Stimulated activated CD4-positive, alpha-beta T cell treated with anti-CD3 and anti-CD28 coated beads, Interleukin-12 subunit alpha, Interleukin-12 subunit beta, amount 100 ng/mL, for 24 hours (primary cell): Measurements from ENCODE around the gene ARPC2.
A peak's percentile ranks its signal among the peaks of the same experiment; 100 is the strongest.
"Not testable (repeated sequence)": the region's sequence is repeated elsewhere in the genome, so short reads cannot be mapped to it uniquely, and the experiment has no call there.

Experiments used
- DNase-seq, 2 experiments: peaks; one replicate each; pipeline ENCODE4 v3.0.0-alpha.2; 2020; ENCODE audit warnings: low read depth in 2 of 2

Gene ARPC2

DNA sequence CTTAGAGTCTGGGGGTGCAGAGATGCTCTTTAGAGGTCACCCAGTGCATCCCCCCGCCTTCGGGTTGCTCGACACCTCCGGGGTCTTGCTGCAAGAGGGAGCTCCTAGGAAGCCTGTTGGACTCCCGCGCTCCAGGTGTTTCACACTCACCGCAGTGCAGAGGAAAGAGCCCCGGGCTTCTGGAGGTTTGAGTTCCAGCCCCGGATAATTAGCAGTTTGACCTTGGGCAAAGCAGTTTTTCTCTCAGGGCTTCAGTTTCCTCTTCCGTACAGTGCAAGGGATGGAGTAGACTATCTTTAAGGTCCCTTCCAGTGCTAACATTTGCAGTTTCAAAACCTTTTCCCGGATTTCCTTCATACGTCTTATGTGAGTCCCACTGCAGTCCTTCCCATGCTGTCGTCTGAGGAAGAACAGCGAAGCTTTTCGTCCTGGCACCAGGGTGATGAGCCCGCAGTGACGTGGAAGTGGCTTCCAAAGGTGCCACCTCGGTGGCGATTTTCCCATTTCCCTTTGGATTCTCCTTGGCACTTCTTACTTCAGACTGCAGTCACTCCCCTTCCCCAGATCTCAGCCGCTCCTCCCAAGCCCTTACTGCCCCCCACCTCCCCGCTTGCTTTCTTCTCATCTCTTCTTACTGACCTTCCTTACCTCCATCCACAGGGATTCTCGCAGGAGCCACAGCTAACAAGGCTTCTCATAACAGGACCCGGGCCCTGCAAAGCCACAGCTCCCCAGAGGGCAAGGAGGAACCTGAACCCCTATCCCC lies 53.9 kb downstream of the ARPC2 start:
- DNase-seq = no peak

DNA sequence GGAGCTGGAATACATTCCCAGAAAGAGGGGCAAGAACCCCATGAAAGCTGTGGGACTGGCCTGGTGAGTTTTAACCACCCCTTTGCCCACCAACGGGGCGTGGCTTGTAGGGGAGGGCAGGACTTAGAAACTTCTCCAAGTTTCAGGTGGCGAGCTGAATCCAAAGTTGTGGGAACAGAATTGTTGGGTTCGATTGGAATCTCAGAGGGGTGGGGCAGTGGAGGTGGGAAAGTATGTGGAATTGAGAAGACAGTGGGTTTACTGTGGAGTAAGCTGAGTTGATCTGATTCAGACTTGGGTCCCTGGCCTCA lies 54.5 kb downstream of the ARPC2 start:
- DNase-seq = no peak

DNA sequence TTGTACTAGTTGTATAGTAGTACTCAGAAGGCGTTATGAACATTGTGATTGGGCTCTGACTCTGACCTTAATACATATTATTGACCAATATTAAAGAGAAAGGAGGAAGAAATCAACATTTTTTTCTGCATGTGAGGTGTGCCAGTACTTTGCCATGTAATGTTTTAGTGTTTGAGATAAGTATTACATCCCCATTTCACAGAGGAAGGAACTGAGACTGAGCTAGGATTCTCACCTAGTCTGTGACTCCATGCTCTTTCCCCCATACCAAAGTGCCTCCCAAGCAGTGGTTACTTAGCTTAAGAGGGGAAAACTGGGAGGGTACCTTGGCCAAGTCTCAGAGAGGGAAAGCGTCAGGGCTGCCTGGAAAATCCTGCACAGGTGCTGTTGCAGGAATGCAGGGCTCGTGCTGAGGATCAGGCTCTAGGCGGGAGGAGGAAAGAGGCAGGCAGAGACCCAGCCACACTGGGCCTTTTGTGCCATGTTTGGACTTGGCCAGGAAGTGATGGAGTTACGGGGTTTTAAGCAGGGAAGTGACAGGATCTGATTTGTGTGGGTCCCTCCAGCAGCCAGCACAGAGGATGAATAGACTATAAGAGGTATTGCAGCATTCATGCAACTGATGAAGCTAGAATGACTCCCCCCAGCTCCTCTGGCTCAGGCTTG lies 55.0 kb downstream of the ARPC2 start:
- DNase-seq = no peak

DNA sequence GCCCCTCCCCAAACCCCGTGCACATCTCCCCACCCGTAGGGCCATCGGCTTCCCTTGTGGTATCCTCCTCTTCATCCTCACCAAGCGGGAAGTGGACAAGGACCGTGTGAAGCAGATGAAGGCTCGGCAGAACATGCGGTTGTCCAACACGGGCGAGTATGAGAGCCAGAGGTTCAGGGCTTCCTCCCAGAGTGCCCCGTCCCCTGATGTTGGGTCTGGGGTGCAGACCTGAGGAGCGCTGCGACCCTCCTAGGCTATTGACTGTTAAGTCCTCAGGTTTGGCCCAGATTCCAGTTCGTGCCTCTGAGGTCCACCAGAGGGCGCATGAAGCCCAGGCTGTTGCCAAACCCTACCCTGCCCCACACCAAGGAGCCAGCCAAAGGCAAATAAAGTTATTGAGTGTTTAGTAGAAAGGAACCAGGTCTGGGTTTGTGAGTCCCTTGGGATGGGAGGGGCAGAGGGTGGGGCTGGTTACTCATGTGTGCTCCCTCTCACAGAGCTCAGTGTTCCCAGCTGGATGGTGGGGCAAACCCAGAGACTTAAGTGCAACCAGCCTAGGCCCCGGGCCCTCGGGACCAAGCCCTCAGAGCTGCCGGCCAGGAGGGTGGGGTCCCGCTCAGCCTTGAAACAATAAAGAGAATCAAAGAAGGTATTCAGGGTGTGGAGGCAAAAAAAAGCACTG lies 55.7 kb downstream of the ARPC2 start:
- DNase-seq = peak; percentile 49 to 70

DNA sequence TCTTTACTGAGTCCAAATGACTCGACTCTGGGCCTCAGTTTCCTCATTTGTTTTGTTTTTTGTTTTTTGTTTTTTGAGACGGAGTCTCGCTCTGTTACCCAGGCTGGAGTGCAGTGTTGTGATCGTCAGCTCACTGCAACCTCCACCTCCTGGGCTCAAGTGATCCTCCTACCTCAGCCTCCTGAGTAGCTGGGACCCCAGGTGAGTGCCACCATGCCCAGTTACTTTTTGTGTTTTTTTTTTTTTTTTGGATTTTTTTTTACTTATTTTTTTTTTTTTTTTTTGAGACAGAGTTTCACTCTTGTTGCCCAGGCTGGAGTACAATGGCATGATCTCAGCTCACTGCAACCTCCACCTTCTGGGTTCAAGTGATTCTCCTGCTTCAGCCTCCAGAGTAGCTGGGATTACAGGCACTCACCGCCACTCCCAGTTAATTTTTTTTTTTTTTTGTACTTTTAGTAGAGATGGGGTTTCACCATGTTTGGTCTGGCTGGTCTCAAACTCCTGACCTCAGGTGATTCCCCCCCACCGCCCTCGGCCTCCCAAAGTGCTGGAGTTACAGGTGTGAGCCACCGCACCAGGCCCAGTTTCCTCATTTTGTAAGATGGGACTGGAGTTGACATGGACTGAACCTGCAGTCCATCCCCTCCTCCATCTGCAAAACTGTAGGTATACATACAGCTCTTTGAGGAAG lies 56.4 kb downstream of the ARPC2 start:
- DNase-seq = not testable (repeated sequence)

DNA sequence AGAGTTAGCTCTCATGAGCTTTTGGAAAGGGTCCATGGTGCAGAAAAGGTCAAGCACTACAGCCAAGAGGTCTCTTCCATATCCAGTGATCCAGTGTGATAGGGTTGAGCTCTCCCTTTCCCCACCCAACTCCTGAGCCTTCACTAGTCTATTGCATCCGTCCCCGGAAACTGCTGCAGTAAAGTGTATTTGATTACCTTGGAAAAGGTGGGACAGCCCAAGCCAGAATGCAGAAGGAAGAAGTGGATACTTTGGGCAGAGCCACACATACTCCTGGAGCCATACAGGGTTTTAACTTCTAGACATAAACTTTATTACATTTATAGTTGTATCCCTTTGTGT lies 56.9 kb downstream of the ARPC2 start:
- no peak for DNase-seq

DNA sequence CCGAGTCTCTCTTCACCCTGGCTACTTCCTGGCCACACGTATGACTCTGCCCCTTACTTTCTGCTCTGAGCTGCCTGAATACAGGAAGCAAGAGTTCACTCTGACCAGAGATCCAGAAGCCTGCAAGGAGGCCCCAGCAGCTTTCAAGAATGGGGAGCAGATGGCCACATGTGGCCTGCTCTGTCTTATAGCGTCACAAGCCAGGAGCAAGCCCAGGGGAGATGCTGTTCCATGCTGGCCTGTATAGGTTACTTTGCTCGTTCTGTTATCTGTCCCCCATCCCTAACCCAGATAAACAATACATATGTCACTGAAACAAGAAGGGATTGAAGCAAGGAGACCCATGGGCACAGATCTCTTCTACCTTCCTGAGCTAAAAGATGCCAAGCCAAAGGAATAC lies 57.6 kb downstream of the ARPC2 start:
- no peak for DNase-seq

DNA sequence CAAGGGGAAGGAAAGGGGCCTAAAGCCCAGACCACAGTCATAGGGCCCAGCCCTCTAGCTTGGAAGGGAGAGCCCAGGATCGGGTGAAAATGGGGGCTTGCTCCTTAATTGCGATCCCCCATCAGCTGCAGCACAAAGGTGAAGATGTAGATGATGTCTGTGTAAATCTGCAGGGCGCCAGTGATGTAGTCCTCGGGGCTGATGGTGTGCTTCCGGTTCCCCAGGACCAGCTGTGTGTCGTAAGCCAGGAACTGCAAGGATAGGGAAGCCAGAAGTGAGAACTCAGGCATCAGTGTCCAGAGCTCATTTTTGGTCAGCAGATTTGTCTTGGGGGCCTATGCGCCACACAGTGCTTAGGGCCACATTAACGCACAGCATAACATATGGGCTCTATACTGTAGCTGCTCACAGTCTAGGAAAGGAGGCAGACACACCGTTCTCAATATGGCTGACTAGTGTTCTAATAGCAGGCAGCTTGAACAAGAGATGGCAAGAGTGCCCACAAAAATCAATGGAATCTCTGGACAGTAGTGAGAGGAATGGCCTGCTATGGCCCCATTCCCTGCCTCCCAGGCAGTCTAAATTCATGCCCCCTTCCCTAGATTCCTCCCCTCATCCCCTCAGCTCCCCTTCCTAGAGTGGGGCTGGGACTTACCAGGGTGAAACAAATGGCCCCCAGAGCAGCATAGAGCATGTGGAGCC lies 58.5 kb downstream of the ARPC2 start:
- DNase-seq = no peak

DNA sequence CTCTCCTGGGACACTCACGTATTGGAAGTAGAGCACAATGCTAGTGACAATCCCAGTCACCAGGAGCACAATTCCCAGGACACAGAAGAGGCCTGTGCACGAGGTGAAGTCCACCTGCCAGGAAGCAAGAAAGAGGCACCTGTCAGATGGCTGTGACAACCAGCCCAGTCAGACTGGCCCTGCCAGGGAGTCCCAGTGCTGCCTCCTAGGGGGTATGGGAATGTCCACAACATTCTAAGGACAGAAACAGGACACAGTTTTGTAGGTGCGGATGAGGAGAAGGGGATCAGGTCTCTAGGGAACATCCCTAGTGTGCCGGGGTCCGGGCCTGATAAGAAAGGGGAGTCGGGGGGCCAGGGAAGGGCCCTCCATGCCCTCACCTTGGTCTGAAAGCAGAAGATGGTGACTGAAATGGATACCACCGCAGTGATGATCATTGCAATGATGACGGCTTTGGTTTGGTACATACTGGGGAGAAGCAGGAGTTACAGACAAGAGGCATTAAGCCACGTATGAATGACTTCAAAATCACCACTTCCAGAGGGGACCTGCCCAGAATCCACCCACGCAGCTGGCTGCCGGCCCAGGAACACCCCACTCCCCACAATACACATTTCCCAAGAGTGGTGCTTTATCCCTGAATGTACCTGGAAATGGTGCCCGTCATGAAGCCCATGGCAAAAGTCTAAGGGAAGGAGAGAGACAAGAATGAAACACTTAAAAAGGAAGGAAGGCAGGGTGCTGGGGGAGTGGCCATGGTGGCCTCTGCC lies 60.2 kb downstream of the ARPC2 start:
- no peak for DNase-seq

DNA sequence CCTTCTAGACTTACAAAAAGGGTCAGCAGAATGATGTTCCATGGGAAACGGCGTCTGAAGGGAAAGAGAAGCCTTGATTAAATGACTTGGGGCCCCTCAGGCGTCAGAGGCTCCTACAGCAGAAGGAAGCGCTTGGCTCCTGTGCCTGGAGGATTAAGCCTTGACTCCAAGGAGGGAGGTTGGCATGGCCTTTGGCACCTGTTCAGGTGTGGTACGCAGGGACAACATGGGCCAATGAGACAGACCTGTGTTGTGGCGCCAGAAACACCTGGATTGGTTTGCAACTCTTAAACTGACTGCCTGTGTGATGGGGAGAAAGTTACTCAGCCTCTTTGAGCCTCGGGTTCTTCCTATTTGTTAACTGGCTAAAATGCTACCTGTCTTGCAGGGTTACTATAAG lies 60.9 kb downstream of the ARPC2 start:
- DNase-seq = no peak

DNA sequence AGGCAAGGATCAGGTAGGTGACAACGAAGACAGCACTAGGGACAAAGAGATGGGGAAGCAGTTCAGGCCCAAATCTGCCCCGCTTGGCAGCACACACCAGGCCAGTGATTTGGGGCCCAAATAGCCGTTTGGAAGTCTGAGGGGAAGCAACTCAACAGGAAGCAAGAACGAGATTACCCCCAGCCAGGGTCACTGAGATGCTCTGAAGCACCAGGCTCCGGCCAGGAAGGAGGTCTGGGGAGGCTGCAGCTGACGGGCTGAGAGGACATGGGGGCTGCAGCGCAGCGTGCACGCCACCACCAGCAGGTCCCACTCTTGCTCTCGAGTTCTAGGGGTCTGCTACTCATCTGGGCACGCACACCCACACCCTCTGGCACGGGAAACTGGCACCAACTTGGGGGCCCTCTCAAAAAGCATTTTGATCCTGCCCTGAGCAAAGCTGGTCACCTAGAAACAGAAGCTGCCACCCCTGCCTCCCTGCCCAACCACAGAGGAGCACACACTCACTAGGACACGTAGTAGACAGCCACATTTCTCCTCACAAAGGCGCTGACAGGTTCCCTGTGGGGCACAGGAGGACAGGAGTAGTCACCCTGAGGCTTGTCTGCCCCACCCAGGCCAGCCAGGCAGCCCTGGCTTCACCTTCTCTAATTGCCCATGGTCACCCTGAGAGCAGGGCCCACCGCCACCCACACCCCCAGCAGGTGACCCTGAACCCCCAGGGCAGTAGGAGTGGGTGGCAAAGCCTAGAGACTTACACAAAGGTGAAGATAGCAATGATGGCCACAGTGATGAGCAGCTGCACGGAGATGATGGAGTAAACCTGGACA lies 61.8 kb downstream of the ARPC2 start:
- DNase-seq = no peak

DNA sequence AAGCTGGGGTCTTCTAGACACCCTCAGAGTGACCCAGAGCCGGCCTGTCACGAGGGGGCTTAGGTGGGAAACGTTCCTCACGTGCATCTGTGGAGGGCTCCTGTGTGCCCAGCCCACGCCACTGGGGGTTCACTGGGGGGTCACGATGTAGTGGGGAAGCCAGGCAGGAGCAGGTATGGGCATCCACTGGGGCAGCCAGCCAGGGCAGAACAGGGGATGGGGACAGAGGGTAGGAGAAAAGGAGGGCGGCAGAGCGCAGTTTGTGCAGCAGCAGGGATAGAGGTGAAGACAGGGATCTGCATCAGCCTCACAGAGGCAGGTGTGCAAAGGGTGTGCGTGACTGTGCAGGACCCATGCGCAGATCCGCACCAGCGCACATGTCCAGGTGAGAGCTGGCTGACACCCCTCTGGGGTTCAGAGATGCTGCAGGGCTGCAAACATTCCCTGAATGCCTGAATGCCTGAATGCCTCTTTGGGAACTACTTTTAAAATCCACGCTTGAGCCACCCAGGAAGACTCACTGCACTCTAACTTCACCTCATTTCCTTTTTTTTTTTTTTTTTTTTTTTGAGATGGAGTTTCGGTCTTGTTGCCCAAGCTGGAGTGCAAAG lies 63.4 kb downstream of the ARPC2 start:
- DNase-seq = no peak

DNA sequence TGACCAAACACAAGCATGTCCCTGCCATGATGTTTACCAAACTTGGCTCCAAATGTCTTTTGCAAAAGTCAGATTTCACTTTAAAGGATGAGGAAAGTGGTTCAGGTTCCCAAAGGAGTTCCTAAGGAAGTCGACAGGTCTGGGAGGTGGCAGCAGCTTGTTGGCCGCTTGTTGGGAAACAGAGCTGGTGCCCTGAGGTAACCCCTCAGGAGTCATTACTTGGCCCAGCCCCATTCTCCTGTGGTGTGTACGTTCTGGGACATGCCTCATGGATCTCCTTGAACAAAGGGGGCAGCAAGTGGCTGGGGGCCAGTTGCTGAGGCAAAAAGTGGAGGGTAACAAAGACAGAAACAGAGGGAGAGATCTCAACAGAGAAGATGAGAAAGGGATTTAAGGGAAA lies 64.5 kb downstream of the ARPC2 start:
- DNase-seq = no peak

DNA sequence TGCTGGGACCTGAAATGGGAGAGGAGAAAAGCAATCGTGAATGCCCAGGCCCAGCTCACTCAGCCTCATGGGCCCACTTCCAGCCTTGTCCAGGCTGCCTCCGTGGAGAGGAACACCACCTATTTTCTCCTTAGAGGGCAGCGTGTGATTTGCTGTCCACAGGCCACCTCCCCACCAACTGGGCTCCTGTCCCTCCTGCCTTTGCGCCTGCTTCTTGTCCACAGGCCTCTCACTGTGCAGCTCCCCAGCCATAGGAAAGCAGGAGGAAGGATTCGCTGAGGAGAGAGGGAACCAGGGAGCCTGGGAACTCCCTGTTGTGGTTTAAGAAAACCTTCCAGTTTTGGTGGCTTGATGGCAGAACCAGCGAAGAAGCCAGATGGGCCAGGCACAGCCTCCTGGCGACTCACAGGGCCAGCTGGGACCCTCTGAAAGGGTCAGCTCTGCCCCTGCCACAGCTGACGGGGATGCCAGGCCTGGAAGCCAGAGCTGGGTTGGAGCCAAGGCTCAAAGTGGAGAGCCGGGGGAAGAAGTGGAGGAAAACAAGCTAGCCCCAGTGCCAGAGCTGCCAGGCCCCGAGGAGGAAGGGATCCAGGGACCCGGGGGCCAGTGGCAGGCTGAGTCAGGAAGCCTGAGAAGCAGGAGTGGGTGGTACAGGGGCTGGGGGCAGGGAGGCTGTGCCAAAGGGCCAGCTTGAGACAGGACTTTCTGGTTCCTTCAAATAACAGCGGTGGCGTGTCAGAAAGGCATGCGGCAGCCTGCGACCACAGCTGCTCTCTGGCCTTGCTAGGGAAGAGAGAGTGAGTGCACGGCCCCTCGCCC lies 65.4 kb downstream of the ARPC2 start:
- no peak for DNase-seq

DNA sequence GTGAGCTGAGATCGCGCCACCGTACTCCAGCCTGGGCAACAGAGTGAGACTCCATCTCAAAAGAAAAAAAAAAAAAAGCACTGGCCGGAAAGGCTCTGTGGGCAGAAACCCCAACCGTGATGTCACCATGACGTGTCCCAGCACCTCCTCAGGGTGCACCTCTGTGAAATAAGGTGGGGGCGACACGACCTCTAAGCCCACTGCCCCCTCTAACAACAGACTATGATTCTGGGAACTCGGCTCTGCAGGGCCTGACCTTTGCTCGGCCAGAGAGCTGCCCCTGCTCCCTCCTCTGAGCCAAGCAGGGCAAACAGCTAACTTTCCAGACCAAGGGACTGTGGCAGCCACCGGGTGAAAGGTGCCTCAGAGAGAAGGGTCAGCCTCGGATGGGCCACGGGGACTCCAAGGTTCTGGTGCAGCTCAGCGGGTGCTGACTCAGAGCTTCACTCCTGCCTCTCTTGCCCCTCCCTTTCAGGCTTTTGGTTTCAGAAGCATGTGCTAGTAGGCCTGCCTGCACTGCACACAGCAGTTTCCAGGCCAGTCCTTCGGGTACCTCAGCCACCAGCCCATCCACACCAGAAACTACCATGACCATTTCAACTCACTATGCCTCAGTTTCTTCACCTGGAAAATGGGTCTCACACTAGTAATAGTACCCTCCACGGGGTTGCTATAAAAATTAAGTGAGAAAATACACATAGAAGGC lies 67.3 kb downstream of the ARPC2 start:
- DNase-seq = peak; percentile 44 to 48

DNA sequence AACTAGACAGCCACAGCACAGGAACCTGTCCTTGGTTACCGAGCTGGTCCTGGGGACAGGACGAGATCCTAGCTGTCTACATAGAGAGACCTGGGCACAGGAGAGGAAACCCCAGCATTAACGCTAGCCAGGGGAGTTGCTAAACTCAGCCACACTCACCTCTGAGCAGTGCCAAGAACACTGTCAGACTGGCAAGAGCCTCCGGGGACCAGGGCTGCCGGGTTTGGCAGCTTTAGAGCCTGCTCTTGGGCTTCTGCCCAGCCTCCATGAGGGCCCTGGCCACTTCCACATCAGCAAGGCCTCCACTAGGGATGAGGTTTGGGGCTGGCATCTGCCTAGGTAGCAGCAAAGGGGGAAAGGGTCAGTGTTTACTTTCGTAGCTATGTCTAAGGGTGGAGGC lies 68.6 kb downstream of the ARPC2 start:
- DNase-seq = no peak

DNA sequence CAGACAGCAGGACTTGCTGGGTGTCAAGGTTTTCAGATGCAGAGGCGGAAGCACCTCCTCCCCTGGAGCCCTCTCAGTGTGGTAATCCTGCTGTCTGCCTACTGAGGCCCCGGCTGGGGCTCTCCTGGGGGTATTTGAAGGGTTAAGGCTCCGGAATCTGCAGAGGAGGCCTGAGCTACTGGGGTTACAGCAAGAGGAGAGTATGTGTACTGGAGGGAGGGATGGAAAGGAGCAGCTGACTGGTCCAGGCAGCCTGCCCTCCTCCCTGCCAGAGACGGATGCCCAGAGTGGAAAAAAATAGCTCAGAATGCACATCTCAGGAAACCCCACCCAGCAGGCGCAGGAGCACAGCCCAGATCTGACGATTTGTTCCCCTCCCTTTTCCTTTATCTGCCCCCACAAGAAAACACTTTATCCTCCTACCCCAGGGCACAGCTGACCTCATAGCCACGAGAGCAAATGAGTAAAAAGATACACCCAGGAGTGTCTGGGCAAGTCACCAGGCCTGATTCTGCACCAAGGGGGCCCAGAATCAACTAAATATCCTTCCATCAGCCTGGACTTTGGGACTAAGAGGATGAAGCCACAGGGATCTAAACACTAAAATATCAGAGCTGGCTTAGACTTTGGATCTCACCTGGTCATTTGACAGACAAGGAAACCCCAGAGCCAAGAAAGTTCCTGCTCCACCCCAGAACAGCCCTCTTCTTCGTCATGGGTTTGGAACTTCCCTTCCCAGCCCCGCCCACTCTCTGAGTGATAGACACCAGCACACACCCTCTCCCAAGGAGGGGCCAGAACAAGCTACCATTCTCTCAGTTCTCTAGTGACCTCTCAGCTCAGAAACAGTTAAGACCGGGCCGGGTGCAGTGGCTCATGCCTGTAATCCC lies 69.8 kb downstream of the ARPC2 start:
- peak; percentile 55 to 75 for DNase-seq
